ENCODE data around the gene OR5C1. TPM values are rescaled to one million over a fixed set of nuclear protein-coding genes. Genes with fewer than 3 reads are reported as not detected.

OR5C1 gene
- total RNA-seq, 1 experiment from 2014 or later, result not detected

GRCh38 chr9:122780026-122780425 is 8.7 kb upstream of the OR5C1 start:
- Histone ChIP-seq H3K79me2 (ENCODE audit: insufficient read depth, low read length) (no peaks in the 10 kb centered on the region), H4K20me1 (ENCODE audit: control insufficient read depth, insufficient read depth, insufficient read length) (no peaks in the 10 kb centered on the region), H3K4ac (ENCODE audit: low read depth, low read length) (no peak overlapping the region), H2BK15ac (ENCODE audit: low read depth, low read length) (no peak overlapping the region), H2BK12ac (ENCODE audit: insufficient read length, low read depth, low read length) (no peak overlapping the region), H3K14ac (ENCODE audit: insufficient read depth, low read length) (no peak overlapping the region), H2BK5ac (ENCODE audit: insufficient read length, low read length) (no peak overlapping the region), H3K56ac (ENCODE audit: insufficient read length, low read depth, low read length) (no peak overlapping the region), H3K9me3 (ENCODE audit: control insufficient read depth, low read depth, low read length) (peaks cover 35% of the 10 kb centered on the region), H2AFZ (ENCODE audit: low read length) (no peak overlapping the region), H4K8ac (replicated peaks; ENCODE audit: insufficient read length, low read depth, low read length) (no peak overlapping the region), H3K4me2 (ENCODE audit: insufficient read depth, insufficient read length, low read length) (no peak overlapping the region), H3K27ac (ENCODE audit: insufficient read length, low read depth, low read length) (no peak overlapping the region), H4K91ac (ENCODE audit: insufficient read length, low read depth, low read length) (no peak overlapping the region), H3K18ac (ENCODE audit: insufficient read length, low read depth, low read length) (no peak overlapping the region), H3T11ph (ENCODE audit: low read length) (no peak overlapping the region), H2AK5ac (ENCODE audit: insufficient read length, low read length) (no peak overlapping the region), H3K23ac (ENCODE audit: insufficient read length, low read depth, low read length) (no peak overlapping the region), H3K27me3 (ENCODE audit: insufficient read depth, low read length) (no peaks in the 10 kb centered on the region), H2BK120ac (ENCODE audit: low read depth, low read length, poor library complexity, severe bottlenecking) (no peak overlapping the region), H3K4me1 (ENCODE audit: insufficient read depth, low read length) (no peaks in the 10 kb centered on the region), H3K9ac (ENCODE audit: extremely low read depth, insufficient read length, low read length) (no peak overlapping the region), H4K5ac (ENCODE audit: insufficient read length, low read depth, low read length) (no peak overlapping the region), H3K79me1 (ENCODE audit: insufficient read depth, low read depth, low read length, poor library complexity, severe bottlenecking) (no peaks in the 10 kb centered on the region), H2BK20ac (ENCODE audit: low read depth, low read length, poor library complexity, severe bottlenecking) (no peak overlapping the region), H3K23me2 (ENCODE audit: insufficient read length, low read depth, low read length, poor library complexity, severe bottlenecking) (no peaks in the 10 kb centered on the region)
- Mint-ChIP-seq H3K36me3 (ENCODE audit: insufficient read depth in 1 of 3, low read depth in 3 of 3) (peaks cover 0 to 12% (median 0%) of the 10 kb centered on the region in 3 experiments; a peak in 2 of 7 replicates), H3K27ac (no peak overlapping the region), H3K4me1 (no peaks in the 10 kb centered on the region), H3K27me3 (ENCODE audit: low read depth) (no peaks in the 10 kb centered on the region; the same call in 1 of the 2 replicates), H3K4me3 (no peak overlapping the region), H3K9me3 (peaks cover 52 to 79% of the 10 kb centered on the region in 2 experiments)
- DNase-seq, result no peak
- no peak for TF ChIP-seq CTCF (conservative IDR thresholded peaks at IDR 0.05)
- no CpG with 5 or more reads among the region's 4 CpGs for WGBS (ENCODE audit: extremely low coverage, insufficient read length, low lambda C conversion rate)

Data from H9 (cell line).